Fibroblast of mammary gland (primary cell): ENCODE results near the gene SETD3.

Source experiments
- DNase-seq: peaks from one replicate; pipeline ENCODE4 v3.0.0-alpha.2; 2010; ENCODE audit warnings: low read depth
- H3K4me3 ChIP-seq: 2 replicates; pipeline ENCODE4 v1.5.1; 2011; ENCODE audit warnings: low read depth, mild to moderate bottlenecking, low read length, moderate library complexity; ENCODE audit not compliant: control insufficient read depth
- CTCF ChIP-seq: conservative IDR thresholded peaks from 2 replicates; pipeline ENCODE4 v1.5.1; 2011; ENCODE audit warnings: low read depth, low read length, inconsistent platforms; ENCODE audit not compliant: control insufficient read depth, insufficient read depth

SETD3 gene

GRCh38 chr14:99479906-99480869 lies at the start of gene SETD3:
Gene SETD3, minus strand, starts transcription at chr14:99480859. Its CDS starts 15,054 bp downstream, at chr14:99465805.
- peak within 1 kb of the TSS; percentile 95 for H3K4me3 ChIP-seq
- peak; percentile 22 for TF ChIP-seq CTCF
- DNase-seq = peak; percentile 67

GRCh38 chr14:99529899-99530298 lies 49.2 kb upstream of the SETD3 start:
- H3K4me3 ChIP-seq = no peak overlapping the region
- DNase-seq = no peak
- TF ChIP-seq CTCF = no peak

- no peak for TF ChIP-seq CTCF
- H3K4me3 ChIP-seq = no peak overlapping the region
Measured at GRCh38 chr14:99527427-99528076, 46.9 kb upstream of the SETD3 start.

GRCh38 chr14:99527026-99527425 lies 46.4 kb upstream of the SETD3 start:
- H3K4me3 ChIP-seq = no peak overlapping the region
- no peak for TF ChIP-seq CTCF
- DNase-seq = no peak

More at GRCh38 chr14:99527427-99528076, 46.9 kb upstream of the SETD3 start:
- DNase-seq = no peak

GRCh38 chr14:99525699-99526080 lies 45.0 kb upstream of the SETD3 start:
- TF ChIP-seq CTCF = no peak
- H3K4me3 ChIP-seq = no peak overlapping the region
- DNase-seq = no peak

- peak; percentile 31 for TF ChIP-seq CTCF
- no peak overlapping the region for H3K4me3 ChIP-seq
- peak; percentile 48 for DNase-seq
Measured at GRCh38 chr14:99524804-99525698, 44.4 kb upstream of the SETD3 start.
